ENCODE data around the gene SNCG.
"Not testable (repeated sequence)": the region's sequence is repeated elsewhere in the genome, so short reads cannot be mapped to it uniquely, and the experiment has no call there.

The SNCG gene

DNA sequence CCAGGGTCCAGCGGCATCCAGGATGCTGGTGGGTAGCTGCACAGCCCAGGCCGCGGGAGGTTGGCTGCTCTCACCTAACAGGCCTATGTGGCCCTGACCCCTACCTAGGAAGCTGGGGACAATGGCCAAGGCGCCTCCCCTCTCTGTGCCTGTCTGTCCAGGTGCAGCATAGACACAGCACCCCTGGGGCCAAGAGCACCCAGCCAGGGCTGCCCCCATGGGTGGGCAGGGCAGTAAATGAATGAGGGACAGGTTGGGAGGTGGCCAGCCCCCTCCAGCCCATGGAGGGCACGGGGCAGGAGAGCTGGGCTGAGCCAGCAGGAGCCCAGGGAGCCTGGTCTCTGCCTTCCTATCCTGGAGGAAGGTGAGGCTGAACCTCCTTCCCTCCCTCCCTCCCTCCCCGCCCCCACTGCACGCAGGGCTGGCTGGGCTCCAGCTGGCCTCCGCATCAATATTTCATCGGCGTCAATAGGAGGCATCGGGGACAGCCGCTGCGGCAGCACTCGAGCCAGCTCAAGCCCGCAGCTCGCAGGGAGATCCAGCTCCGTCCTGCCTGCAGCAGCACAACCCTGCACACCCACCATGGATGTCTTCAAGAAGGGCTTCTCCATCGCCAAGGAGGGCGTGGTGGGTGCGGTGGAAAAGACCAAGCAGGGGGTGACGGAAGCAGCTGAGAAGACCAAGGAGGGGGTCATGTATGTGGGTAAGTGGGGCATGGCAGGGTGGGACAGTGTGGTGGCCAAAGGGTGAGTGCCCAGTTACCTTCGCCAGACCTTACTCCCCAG lies at the start of gene SNCG:
Gene SNCG (plus strand): TSS at position 484 of the 785 bp plus-strand sequence. CDS start 99 bp downstream, at position 583.
- DNase-seq (ENCODE audit: low read depth) = no peak

DNA sequence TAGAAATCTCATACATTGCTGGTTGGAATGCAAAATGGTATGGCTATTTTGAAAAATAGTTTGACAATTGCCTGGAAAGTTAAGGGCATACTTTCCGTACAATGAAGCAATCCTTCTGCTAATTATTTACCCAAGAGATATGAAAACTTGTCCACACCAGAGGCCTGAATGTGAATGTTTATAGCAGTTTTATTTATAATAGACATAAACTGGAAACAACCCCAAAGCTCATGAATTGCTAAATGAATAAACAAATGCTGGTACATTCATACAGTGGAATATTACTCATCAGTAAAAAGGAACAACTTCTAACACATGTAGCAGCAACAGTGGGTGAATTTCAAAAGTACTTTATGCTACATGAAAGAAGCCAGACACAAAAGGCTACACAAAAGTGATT lies 43.7 kb upstream of the SNCG start:
- no peak for DNase-seq (ENCODE audit: low read depth)

DNA sequence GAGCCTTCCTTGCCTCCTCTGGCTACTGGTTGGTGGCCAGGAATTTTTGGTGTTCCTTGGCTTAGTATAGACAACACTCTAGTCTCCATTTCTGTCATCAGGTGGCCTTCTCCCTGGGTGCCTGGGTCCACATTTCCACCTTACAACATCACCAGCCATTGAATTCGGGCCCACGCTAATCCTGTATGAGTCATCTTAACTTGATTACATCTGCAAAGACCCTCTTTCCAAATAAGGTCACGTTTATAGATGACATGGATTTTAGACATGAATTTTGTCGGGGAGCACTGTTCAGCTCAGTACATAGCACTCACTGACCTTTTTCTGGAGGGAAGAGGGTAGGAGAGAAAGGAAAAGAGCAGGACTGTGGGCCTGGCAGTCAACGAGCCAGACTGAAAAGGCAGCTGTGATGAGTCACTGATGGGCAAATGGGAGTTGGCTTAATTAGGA lies 40.4 kb upstream of the SNCG start:
- DNase-seq (ENCODE audit: low read depth) = no peak

DNA sequence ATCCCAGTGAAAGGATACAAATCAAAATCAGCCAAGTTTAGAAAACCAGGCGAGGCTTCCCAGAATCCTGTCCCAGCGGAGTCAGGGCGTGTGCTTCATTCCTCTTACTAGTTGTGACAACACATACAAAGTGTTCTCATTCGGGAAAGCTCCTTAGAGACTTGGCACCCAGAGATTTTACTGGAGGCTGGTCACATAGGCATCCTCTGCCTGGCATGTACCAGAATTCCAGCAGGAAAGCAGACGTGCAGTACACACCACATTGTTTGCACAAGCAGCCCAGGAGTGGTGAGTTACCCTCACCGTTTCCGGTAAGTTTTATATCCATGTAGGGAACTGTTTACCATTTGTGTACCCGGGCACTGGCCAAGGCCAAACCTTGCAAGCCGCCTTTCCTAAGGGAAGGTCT lies 35.8 kb upstream of the SNCG start:
- no peak for DNase-seq (ENCODE audit: low read depth)

DNA sequence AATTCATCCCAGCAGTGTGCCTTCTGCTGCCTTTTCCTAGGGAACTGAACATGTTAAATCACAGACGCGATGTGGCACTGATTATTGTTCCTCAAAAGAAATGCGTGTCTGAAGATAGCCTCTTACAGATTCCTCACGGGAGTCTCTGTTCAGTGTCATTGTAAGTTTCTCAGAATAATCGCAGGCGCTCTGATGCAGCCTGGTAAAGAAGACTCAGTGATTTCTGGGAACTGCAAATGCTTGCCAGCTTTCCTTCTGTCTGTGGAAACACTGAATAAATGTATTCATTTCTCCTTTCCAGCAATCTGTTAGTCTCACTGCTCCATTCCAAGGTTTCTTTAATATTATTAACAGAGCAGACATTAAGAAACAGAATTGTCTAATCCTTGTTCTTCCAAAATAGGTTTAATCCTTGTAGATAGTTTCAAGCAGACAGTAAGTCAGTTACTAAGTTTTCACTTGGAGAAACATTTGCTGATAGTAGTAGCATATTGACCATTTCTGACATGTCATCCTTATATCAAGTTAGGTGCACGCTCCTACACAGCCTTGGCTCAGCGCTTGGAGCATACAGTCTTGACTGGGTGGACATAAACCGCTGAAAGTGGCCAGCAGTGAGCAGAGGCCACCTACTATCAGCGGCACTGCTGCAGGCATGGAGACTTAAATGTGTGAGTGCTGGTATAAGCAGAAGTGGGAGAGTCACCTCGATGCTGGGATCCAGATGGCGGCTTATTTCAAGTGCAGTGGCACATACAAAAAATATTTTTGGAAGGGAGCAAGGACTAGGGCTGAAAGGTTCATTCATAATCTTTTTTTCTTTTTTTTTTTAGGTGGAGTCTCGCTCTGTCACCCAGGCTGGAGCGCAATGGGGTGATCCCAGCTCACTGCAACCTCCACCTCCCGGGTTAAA lies 28.7 kb upstream of the SNCG start:
- DNase-seq (ENCODE audit: low read depth) = no peak

DNA sequence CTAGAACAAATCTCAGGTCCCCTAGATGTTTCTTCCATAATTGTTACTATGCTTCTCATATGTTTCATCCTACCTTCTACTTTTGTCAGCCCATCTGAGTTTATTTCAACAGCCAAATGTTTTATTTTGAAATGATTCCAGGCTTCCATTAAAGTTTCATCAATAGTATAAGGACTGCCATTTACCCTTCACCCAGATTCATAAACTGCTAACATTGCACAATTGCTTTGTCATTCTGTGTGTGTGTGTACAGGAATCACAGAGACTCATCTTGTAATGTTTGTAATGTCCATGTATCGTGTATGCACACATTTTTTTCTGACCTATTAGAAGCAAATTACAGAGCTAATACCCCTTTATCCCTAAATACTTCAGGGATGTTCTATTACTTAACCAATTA lies 26.5 kb upstream of the SNCG start:
- DNase-seq (ENCODE audit: low read depth) = no peak

DNA sequence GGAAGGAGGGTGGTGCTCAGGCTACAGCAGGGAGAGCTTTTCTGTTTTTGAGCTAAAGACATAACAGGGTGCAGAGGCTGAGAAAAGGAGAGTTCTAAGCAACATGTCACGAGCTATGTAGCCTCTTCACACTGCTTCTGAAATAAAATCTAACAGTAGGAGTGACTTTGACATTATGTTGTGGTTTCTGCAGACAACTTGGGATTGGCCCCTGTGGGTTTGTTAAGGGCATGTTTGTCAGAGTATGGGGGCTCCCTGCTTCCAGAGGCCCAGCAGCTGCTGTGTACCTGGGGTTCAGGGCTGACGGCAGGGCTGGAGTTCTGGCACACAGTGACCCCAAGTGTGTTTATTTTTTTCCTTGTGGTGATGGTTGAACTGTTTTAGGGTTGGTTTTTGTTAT lies 25.7 kb upstream of the SNCG start:
- DNase-seq (ENCODE audit: low read depth) = no peak

DNA sequence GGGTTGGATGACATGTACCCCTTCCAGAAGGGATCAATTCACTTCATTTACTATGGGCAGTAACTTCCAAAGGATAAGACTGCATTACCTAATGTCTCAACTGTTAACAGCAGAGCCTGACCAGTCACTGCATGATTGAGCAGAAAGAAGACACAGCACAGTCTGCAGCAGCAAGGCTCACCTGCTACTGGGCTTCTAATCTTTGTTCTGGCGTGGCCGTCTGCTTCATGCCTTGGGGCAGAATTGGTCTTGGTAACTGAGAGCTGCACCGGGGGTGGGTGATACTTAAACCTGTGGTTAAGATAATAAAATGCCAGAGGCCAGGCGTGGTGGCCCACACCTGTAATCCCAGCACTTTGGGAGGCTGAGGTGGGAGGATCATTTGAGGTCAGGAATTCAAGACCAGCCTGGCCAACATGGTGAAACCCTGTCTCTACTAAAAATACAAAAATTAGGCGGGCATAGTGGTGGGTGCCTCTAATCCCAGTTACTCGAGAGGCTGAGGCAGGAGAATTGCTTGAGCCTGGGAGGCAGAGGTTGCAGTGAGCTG lies 24.2 kb upstream of the SNCG start:
- not testable (repeated sequence) for DNase-seq (ENCODE audit: low read depth)

DNA sequence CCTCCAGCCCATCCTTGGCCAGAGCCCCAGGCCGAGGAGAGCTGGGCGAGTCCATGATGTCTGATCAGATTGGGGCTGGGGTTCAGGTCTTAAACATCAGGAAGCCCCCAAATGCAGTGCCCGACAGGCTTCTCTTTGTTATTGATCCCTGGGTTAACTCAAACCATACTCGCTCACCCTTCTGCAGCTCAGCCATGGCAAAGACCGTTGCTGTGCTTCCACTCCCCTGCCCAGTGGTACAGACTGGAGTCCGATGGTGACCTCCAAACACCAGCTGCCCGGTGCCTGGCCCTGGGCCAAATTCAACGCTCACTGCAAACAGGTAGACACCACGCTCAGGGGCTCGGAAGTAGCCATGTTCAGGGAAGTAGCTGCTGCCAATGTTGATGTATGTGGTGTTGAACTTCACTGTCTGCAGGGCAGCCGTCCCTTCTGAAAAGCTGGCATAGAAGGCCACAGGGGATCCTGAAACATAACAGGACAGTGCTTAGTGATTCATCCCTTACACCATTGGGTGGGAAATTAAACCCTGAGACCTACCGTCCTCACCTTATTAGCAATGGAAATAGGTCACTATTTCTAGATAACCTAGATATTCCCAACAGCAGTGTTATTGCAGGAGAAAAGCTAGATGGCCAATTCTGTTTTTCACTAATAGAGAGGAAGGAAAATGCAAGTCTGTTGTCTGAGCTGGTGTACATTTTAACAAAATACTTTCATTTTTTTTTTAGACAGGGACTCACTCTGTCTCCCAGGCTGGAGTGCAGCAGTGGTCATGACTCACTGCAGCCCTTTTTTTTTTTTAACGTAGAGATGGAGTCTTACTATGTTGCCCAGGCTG lies 21.5 kb upstream of the SNCG start:
- no peak for DNase-seq (ENCODE audit: low read depth)

DNA sequence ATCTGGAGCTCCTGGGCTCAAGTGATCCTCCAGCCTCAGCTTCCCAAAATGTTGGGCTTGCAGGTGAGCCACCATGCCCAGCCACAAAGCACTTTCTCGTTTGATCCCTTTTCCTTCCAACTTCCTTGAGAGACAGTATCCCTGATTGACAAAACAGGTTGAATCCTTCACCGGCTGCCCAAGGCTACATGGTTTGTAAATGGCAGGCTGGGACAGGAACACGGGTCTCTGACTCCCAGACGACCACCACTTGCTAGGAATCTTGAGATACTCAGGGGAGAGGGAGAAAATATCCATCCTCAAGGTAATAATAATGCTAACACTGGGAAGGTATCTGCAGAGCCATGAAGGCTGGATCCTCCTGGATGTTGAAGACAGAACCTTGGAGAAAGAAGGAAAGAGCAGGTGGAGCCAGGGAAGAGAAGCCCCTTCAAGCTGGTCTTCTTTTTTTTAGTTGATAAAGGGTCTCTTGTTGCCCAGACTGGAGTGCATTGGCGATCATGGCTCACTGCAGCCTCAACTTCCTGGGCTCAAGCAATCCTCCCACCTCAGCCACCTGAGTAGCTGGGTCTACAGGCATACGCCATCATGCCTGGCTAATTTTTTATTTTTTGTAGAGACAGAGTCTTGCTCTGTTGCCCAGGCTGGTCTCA lies 20.8 kb upstream of the SNCG start:
- DNase-seq (ENCODE audit: low read depth) = no peak

DNA sequence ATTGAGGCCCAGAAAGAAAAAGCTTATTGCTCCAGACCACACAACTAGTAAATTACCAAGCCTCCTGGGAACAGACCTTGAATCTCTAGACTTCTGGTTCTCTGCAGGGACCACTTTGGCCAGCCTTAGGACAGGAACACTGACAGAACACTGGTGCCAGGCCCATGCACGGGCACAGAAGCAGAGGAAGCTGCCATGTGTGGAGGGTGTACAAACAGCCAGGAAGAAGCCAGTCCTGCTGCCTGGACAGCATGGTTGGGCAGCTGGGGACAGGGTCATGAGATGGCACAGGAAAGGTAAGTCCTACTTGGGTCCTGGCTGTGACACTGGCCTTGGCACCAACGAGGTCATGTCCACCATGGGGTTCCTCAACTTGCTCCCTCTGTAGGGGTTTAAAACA lies 20.1 kb upstream of the SNCG start:
- no peak for DNase-seq (ENCODE audit: low read depth)

DNA sequence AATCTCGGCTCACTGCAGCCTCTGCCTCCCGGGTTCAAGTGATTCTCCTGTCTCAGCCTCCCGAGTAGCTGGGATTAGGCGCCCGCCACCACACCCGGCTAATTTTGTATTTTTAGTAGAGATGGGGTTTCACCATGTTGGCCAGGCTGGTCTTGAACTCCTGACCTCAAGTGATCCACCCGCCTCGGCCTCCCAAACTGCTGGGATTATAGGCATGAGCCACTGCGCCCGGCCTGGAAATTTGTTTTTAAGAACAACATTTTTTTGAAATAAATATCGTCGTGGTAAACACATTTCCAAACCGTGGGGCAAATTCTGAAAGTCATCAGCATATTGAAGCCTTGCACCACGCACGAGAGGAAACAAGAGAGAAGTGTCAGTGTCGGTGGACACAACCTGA lies 18.3 kb upstream of the SNCG start:
- DNase-seq (ENCODE audit: low read depth) = not testable (repeated sequence)

DNA sequence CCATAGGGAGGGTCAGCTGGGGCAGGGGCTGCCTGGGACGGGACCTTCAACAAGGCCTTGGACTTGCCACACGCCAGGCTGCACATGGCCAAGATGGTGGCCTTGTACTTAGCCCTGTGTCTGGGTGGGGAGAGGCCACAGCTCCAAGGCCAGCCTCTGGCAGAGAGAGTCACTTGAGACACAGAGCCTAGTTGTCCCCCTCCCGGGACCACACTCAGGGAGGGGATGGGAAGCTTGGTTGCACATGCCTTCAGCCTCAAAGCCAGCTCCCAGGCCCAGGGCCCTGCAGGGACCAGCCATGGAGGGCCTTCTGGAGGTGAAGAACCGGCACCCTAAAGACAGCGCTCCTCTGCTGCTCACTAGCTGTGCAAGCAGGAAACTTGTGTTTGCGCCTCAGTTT lies 17.7 kb upstream of the SNCG start:
- DNase-seq (ENCODE audit: low read depth) = no peak

DNA sequence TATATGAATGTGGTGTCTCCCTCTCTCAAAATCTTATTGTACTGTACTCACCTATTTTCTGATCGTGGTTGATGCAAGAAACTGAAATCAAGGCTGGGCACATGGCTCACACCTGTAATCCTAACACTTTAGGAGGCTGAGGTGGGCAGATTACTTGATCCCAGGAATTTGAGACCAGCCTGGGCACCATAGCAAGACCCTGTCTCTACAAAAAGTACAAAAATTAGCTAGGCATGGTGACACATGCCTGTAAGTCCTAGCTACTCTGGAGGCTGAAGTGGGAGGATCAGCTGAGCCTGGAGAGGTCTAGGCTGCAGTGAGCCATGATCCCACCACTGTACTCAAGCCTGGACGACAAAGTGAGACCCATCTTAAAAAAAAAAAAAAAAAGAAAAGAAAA lies 17.0 kb upstream of the SNCG start:
- DNase-seq (ENCODE audit: low read depth) = no peak

DNA sequence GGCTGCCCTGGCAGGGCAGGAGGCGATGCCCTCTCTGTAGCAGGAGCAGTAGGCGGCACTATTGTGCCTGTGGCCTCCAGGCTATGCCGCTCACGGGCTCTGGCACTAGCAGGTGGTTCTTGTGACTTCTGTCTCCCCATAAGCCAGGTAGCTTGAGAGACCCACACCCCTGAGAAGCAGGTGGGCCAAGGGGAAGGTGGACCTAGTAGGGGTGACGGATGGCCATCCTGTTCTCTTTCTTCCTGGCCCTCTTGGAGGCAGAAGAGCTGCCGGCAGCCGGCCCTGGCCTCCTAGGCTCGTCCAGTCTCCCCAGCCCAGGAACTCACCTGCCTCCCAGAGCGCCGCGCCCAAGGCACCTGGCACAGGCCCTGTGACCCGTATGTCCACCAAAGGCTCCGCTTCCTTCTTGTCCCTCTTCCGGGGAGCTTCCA lies 16.4 kb upstream of the SNCG start:
- no peak for DNase-seq (ENCODE audit: low read depth)

DNA sequence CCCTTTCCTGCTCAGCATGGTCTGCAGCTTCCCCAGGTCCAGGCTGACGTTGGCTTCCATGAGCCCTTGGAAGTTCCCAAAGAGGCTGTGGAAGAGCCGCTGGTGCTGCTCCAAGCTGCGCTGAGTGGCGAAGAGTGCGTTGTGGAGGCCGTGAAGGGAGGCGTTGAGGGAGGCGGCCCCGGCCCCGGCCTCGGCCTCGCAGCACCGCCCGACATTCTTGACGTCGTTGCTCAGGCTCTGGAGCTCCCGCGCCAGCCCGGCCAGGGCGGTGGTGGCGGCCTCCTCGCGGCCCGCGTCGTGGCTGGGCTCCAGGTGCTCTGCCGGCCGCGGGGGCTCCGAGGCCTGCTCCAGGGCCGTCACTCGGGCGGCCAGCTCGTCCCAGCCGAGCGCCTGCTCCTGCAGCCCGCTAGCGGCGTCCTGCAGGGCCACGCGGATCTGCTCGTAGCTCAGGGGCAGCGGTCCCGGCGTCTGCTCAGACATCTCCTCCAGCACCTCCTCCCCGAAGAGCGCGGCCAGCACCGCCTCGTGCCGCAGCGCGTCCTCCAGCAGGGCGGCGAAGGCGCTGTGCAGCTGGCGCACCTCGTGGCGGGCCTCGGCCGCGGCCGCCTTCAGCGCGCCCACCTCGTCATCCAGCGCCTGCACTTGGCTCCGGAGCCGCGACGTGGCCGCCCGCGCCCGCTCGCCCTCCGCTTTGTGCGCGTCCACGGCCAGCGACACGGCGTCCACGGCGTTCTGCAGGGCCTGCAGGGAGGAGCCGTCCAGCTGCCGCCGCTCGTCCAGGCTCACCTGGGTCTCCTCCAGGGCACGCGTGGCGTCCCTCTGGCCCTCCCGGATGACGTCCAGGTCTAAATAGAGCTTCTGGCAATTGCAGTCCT lies 15.7 kb upstream of the SNCG start:
- no peak for DNase-seq (ENCODE audit: low read depth)

DNA sequence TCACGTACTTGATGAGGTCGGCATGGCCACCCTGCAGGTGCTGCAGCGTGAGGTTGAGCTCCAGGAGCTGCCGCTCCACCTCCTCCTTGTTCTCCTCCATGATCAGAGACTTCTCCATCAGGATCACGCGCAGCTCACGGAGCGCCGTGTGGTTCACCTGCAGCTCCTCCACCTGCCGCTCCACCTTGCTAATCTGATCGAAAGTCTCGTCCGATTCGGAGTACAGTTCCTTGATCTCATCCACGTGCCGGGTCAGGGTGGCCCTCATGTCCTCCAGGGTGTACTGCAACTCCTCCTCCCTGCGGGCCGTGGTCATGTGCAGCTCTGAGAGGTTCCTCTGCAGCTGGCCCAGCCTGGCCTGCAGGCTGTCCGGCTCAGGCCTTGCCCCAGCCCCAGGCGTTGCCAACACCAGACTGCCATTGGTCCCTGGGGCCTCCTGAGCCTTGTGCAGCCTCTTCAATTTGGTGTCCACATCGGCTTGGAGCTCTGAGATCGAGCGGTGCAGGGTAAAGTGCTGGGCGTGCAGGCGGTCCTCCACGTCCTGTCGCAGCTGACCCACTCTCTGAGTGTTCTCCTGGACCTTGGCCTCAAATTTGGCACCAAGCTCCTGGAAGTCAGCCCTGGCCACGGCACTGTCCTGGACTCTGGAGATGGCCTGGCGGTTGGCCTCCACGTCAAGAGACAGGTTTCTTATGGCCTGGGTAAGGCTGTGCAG lies 14.9 kb upstream of the SNCG start:
- DNase-seq (ENCODE audit: low read depth) = no peak

DNA sequence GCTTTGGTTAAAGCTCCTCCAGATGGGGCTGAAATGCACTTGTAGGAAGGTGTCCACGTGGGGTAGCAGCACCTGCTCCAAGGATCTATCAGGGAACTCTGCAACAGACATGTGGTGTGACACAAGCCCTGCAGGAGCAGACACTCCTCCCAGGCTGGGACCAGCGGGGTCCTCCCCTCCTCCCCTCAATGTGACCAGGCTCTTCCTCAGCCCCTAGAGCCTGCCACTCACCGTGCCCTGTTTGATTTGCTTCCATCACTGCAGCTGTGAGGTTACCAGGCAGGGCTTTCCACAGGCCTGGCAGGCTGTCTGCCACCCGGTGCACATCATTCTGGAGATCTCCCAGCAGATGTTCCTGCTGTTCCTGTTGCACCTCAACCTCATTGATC lies 14.4 kb upstream of the SNCG start:
- DNase-seq (ENCODE audit: low read depth) = no peak

DNA sequence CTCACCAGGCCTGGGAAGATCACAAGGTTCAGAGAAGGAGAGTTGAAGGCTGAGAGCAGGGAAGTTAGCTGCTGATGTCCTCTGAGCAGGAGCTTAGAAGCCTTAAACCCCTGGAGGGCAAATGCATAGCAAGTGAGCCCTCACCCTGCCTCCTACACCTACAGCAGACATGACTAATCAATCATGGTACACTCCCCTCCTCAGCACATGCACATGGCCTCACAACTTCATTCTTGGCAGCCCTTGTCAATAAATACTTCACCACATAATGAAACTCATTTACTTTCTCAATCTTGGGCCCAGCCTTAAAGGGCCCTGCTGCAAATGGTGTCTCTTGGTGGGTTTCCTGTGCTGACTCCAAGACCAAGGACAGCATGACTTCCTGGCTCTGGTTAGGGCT lies 13.9 kb upstream of the SNCG start:
- no peak for DNase-seq (ENCODE audit: low read depth)

DNA sequence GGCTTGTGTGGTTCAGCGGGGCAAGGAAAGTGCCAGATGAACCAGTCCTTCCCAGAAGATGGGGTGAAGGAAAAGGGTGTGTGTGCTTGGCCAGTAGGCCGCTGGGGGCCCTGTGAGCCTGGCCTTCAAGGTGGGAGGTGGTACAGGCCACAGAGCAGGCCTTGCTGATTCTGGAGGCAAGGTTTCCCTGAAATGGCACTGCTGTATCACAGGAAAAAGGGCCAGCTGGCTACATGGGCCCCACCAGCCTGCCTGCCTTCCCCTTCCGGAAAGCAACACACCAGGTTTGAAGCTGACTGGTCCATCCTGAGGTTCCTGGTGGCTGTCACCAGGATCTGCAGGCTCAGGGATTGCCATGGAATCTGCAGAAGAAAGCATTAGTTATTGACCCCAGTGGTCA lies 13.5 kb upstream of the SNCG start:
- no peak for DNase-seq (ENCODE audit: low read depth)

Measured in activated gamma-delta T cell treated with anti-CD3 and anti-CD28 coated beads, Interleukin-2, amount 50 U/mL, for 16 hours (primary cell).